AG09319 (cell line): ENCODE measurements around the gene RFTN1.

Source experiments
- DNase-seq: peaks from one replicate; pipeline ENCODE4 v3.0.0-alpha.2; 2010; ENCODE audit warnings: low read depth; ENCODE audit errors: extremely low read depth
- TF ChIP-seq, protein P1 (sequence below): IDR thresholded peaks from 2 replicates; pipeline ENCODE4 v1.5.1; 2011; ENCODE audit warnings: low read depth, mild to moderate bottlenecking, inconsistent platforms, low read length, moderate library complexity

RFTN1 gene

DNA sequence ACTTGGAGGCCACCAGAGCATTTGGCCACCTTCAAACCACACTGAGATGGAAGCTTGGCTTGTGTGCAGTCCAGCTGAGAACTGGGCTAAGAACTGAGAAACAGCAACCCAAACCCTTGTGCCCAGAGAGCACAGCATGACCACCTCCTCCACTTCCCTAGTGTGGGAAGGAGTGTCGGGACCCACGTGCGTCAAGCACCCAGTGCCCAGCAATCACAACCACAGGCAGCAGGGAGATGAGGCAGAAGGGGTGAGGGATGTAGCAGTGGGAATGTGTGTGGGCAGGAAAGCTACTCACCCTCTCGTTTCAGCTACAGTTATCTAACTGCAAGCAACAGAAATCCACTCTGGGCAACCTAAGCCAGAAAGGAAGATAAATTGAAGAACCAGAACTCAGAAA lies 25.0 kb upstream of the RFTN1 start:
- DNase-seq = no peak
- TF ChIP-seq, protein P1, sequence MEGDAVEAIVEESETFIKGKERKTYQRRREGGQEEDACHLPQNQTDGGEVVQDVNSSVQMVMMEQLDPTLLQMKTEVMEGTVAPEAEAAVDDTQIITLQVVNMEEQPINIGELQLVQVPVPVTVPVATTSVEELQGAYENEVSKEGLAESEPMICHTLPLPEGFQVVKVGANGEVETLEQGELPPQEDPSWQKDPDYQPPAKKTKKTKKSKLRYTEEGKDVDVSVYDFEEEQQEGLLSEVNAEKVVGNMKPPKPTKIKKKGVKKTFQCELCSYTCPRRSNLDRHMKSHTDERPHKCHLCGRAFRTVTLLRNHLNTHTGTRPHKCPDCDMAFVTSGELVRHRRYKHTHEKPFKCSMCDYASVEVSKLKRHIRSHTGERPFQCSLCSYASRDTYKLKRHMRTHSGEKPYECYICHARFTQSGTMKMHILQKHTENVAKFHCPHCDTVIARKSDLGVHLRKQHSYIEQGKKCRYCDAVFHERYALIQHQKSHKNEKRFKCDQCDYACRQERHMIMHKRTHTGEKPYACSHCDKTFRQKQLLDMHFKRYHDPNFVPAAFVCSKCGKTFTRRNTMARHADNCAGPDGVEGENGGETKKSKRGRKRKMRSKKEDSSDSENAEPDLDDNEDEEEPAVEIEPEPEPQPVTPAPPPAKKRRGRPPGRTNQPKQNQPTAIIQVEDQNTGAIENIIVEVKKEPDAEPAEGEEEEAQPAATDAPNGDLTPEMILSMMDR = no peak

DNA sequence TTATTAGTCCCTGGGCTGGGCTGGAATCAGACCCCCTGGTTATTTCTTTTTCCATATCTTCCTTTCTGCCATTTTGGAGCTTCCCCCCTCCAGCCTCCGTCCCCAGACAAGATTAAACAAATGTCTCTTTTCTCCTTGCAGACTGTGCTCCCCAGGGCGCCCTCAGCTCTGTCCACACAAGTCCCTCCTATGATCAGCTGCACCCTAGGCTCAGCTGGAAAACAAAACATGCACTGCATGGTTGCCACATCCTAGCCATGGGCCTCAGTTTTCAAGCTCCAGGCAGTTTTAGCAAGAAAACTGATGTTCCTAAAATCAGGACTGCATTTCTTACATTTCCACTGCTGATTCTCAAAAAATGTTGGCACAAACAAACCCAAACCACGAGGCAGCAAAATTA lies 23.5 kb upstream of the RFTN1 start:
- TF ChIP-seq, protein P1 = no peak
- DNase-seq = no peak

DNA sequence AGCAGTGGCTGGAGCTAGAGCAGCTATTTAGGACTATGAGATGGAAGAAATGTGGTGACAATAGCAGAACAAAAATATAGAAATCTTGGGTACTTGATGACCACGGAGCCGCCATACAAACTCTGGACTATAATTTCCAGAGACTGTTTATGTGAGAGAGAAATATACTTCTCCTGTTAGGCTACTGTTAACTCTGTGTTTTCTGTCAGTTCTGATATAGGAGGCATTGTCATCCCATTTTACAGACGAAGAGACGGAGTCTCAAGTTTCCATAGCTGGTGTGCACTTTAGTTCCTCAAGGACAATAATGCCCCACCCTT lies 22.8 kb upstream of the RFTN1 start:
- no peak for DNase-seq
- TF ChIP-seq, protein P1 = no peak

DNA sequence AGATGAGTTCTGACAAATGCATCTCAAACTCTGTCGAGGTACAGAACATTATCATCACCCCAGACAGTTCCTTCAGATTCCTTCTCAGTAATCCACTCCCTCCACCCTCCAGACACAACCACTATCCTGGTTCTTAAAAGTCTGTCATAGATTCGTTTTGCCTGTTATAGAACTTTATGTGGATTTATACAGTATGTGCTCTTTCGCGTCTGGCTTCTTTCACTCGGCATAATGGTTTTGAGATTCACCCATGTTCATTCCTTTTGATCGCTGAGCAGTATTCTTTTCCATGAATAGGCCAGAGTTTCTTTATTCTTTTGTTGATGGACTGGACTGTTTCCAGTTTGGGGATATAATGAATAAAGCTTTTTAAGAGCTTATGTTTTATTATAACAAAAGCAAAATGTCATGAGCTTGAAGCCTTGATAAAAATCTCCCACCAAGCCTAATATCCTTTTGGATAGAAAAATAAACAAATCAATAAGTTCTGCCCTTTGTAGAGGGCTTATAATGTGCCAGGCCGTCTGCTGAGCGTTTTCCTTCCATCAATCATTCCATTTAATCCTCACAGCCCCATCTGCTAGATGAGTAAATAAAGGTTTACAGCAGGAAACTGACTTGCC lies 21.3 kb upstream of the RFTN1 start:
- TF ChIP-seq, protein P1 = no peak
- no peak for DNase-seq

DNA sequence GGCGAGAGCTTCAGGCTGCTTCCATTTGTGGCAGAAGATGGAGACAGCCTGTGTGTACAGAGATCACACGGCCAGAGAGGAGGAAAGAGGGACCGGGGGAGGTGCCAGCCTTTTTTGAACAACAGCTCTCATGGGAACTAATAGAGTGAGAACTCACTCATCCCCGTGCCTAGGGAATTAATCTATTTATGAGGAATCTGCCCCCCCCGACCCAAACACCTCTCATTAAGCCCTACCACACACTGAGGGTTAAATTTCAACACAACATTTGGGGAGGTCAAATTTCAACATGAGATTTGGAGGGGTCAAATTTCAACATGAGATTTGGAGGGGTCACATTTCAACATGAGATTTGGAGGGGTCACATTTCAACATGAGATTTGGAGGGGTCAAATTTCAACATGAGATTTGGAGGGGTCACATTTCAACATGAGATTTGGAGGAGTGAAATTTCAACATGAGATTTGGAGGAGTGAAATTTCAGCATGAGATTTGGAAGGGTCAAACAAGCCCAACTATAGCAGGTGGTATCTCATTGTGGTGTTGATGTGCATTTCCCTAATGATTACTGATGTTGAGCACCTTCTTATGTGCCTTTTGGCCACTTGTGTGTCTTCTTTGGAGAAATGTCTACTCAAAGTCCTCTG lies 20.6 kb upstream of the RFTN1 start:
- TF ChIP-seq, protein P1 = no peak
- no peak for DNase-seq

DNA sequence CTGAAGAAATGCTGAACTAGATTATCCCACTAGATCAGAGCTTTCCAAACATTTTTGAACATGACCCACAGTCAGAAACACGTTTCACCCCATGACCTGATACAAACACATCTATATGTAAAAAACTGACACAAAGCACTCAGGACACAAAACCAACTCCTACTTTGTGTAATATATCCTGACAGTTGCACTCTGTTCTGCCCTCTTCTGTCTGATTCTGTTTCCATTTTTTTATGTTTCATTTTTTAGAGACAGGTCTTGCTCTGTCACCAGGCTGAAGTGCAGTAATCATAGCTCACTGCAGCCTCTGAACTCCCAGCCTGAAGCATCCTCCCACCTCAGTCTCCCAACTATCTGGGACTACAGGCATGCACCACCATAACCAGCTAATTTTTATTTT lies 15.8 kb upstream of the RFTN1 start:
- TF ChIP-seq, protein P1 = no peak; the same call in 1 of the 2 replicates

DNA sequence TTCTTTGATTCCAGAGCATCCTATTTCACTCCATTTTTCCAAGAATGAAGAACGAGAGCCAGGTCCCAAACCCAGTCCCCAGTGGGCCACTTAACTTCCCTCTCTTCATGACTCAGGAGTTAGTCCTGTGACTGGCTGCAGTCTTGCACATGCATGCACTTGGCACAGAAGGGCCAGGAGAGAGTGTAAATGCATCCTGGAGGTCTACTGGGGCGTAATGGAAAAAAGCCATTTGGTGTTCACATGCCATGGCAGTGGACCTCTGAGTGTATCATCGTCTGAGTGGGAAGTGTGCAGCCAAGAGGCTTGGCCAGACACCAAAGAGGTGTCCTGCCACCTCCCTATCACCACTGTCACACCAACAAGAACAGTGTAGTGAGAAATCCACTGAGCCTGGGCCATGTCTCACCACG lies 15.1 kb upstream of the RFTN1 start:
- TF ChIP-seq, protein P1 = no peak
- DNase-seq = no peak

More for the DNA sequence above, 15.8 kb upstream of the RFTN1 start:
- no peak for DNase-seq
